Keratinocyte (primary cell): ENCODE measurements around the gene CUL3. TPM values are rescaled to one million over a fixed set of nuclear protein-coding genes. Genes with fewer than 3 reads are reported as not detected.

Source experiments
- DNase-seq: peaks from one replicate; pipeline ENCODE4 v3.0.0-alpha.2; 2011; ENCODE audit warnings: low read depth, missing footprints, low spot score
- FAIRE-seq: peaks from 2 replicates; lab custom pipeline; 2011; peaks lifted over from hg19 to GRCh38; lab: Jason Lieb, UNC
- H2AFZ ChIP-seq: 2 replicates; pipeline ENCODE4 v1.6.0; 2012; ENCODE audit warnings: low read length, control low read depth, inconsistent platforms; ENCODE audit not compliant: control insufficient read depth
- H3K27ac ChIP-seq: 2 replicates; pipeline ENCODE4 v1.5.1; 2011; ENCODE audit warnings: low read length; ENCODE audit not compliant: control insufficient read depth, insufficient read depth
- H3K27me3 ChIP-seq: 3 replicates; pipeline ENCODE4 v1.6.0; 2011; ENCODE audit warnings: low read length; ENCODE audit not compliant: control insufficient read depth, insufficient read depth; ENCODE audit errors: extremely low read depth
- H3K36me3 ChIP-seq, 2 experiments: 2 replicates in 1 of 2; 3 replicates in 1 of 2; pipeline ENCODE4 v1.5.1; 2011; ENCODE audit warnings: low read length in 2 of 2, mild to moderate bottlenecking in 1 of 2; ENCODE audit not compliant: control insufficient read depth in 2 of 2, insufficient read depth in 2 of 2; ENCODE audit errors: extremely low read depth in 1 of 2
- H3K4me1 ChIP-seq: 3 replicates; pipeline ENCODE4 v1.5.1; 2011; ENCODE audit warnings: low read length; ENCODE audit not compliant: control insufficient read depth, insufficient read depth; ENCODE audit errors: extremely low read depth
- H3K4me2 ChIP-seq: 3 replicates; pipeline ENCODE4 v1.6.0; 2011; ENCODE audit warnings: low read depth, low read length; ENCODE audit not compliant: control insufficient read depth, insufficient read depth; ENCODE audit errors: extremely low read depth
- H3K4me3 ChIP-seq, 3 experiments: fragments of 200-600 bp in 1 of 3; sonication (generic) in 1 of 3; 2 replicates in 2 of 3; 3 replicates in 1 of 3; pipeline ENCODE4 v1.5.1; 2011 to 2016; ENCODE audit warnings: low read length in 3 of 3, mild to moderate bottlenecking in 3 of 3, control low read depth in 2 of 3, inconsistent platforms in 1 of 3, low read depth in 1 of 3, mixed read lengths in 1 of 3, mixed run types in 1 of 3, moderate library complexity in 1 of 3; ENCODE audit not compliant: control insufficient read depth in 2 of 3, insufficient read depth in 2 of 3; ENCODE audit errors: extremely low read depth in 1 of 3
- H3K79me2 ChIP-seq: 2 replicates; pipeline ENCODE4 v1.6.0; 2012; ENCODE audit warnings: low read length; ENCODE audit not compliant: control insufficient read depth, insufficient read depth
- H3K9ac ChIP-seq: 3 replicates; pipeline ENCODE4 v1.6.0; 2011; ENCODE audit warnings: low read length; ENCODE audit not compliant: control insufficient read depth, insufficient read depth; ENCODE audit errors: extremely low read depth
- H3K9me1 ChIP-seq: 3 replicates; pipeline ENCODE4 v1.6.0; 2011; ENCODE audit warnings: low read length; ENCODE audit not compliant: control insufficient read depth, insufficient read depth; ENCODE audit errors: extremely low read depth
- H3K9me3 ChIP-seq: 2 replicates; pipeline ENCODE4 v1.5.1; 2012; ENCODE audit warnings: low read depth, low read length; ENCODE audit not compliant: control insufficient read depth
- H4K20me1 ChIP-seq: 3 replicates; pipeline ENCODE4 v1.6.0; 2011; ENCODE audit warnings: low read length; ENCODE audit not compliant: control insufficient read depth, insufficient read depth; ENCODE audit errors: extremely low read depth
- CTCF ChIP-seq, 3 experiments: IDR thresholded peaks in 1 of 3; conservative IDR thresholded peaks in 1 of 3; optimal IDR thresholded peaks in 1 of 3; 2 replicates in 2 of 3; 3 replicates in 1 of 3; pipeline versions ENCODE3 to v1.5.1; 2011; ENCODE audit warnings: low read length in 3 of 3, mild to moderate bottlenecking in 3 of 3, moderate library complexity in 2 of 3, control low read depth in 1 of 3, inconsistent platforms in 1 of 3; ENCODE audit not compliant: insufficient read depth in 2 of 3; ENCODE audit errors: extremely low read depth in 1 of 3
- EZH2 ChIP-seq: IDR thresholded peaks from one replicate; pipeline ENCODE4 v1.6.1; 2012; ENCODE audit warnings: inconsistent platforms, mild to moderate bottlenecking, low read length, moderate library complexity
- dilution Hi-C: fragments of 300-500 bp; cut with MboI; formaldehyde crosslinking; loops from one replicate; pipeline ENCODE4 v1.7.0; 2020; ENCODE audit warnings: low sequenced_read_pairs; ENCODE audit not compliant: extremely low pct_ligation_motif_present
- polyA plus RNA-seq, 5 experiments: library from polyadenylated mRNA; depleted of rRNA in 3 of 5; stranded (reverse) in 3 of 5; stranded (forward) in 1 of 5; unstranded in 1 of 5; fragments of >200 nt; gene quantifications; 1 replicate in 1 of 5; 2 replicates in 3 of 5; 3 replicates in 1 of 5; pipeline versions ENCODE4 v1.2.1 to v1.2.3, GENCODE V29; 2011 to 2012; ENCODE audit warnings: missing spikeins in 2 of 5, low read depth in 1 of 5, low replicate concordance in 1 of 5

CUL3 gene
- polyA plus RNA-seq, 1 donor (not counting 4 experiments of a cell fraction or from before 2014, with no cell fraction given), result 71.7 TPM

GRCh38 chr2:224453892-224454291 is 131.3 kb downstream of the CUL3 start:
- Histone ChIP-seq H3K9me1 (no peaks in the 10 kb centered on the region), H3K4me3 (no peak overlapping the region), H3K9ac (no peak overlapping the region), H3K4me2 (no peak overlapping the region), H3K27me3 (no peaks in the 10 kb centered on the region), H3K79me2 (no peaks in the 10 kb centered on the region), H3K36me3 (no peaks in the 10 kb centered on the region), H3K27ac (no peak overlapping the region), H4K20me1 (no peaks in the 10 kb centered on the region), H3K4me1 (no peaks in the 10 kb centered on the region), H2AFZ (no peak overlapping the region), H3K9me3 (no peaks in the 10 kb centered on the region)
- TF ChIP-seq CTCF (optimal IDR thresholded peaks at IDR 0.05 in 1 of 3, IDR thresholded peaks at IDR 0.05 in 1 of 3, conservative IDR thresholded peaks at IDR 0.05 in 1 of 3; ENCODE audit: extremely low read depth in 1 of 3, insufficient read depth in 2 of 3, low read length in 3 of 3) (no peak), EZH2 (no peak)
- no peak for FAIRE-seq
- dilution Hi-C loops, result no loop called here
- no peak for DNase-seq

GRCh38 chr2:224449212-224450147 is 135.7 kb downstream of the CUL3 start:
- no peak overlapping the region for H3K4me3 ChIP-seq
- no peak overlapping the region for H3K27ac ChIP-seq
- FAIRE-seq (peak; percentile 67), DNase-seq (no peak)
- no peaks in the 10 kb centered on the region for H3K27me3 ChIP-seq
- no peaks in the 10 kb centered on the region for H3K4me1 ChIP-seq
- H3K79me2 ChIP-seq, result no peaks in the 10 kb centered on the region
- H3K9ac ChIP-seq, result no peak overlapping the region
- no peaks in the 10 kb centered on the region for H4K20me1 ChIP-seq
- no peak overlapping the region for H3K4me2 ChIP-seq
- no peaks in the 10 kb centered on the region for H3K9me3 ChIP-seq
- H3K9me1 ChIP-seq, result no peaks in the 10 kb centered on the region
- H3K36me3 ChIP-seq, result no peaks in the 10 kb centered on the region
- dilution Hi-C loops, result no loop called here
- no peak overlapping the region for H2AFZ ChIP-seq
- TF ChIP-seq EZH2, result no peak
- peak; percentile 50 to 71 (median 60) for TF ChIP-seq CTCF (optimal IDR thresholded peaks at IDR 0.05 in 1 of 3, IDR thresholded peaks at IDR 0.05 in 1 of 3, conservative IDR thresholded peaks at IDR 0.05 in 1 of 3; ENCODE audit: extremely low read depth in 1 of 3, insufficient read depth in 2 of 3, low read length in 3 of 3)
